ENCODE results near the gene COPS7B. TPM values are rescaled to one million over a fixed set of nuclear protein-coding genes. Genes with fewer than 3 reads are reported as not detected.

The COPS7B gene
- total RNA-seq, 1 donor from 2014 or later: 61.1 TPM

- Mint-ChIP-seq H3K4me1 (ENCODE audit: low read depth) (no peaks in the 10 kb centered on the region), H3K4me3 (no peak overlapping the region), H3K27ac (no peak overlapping the region), H3K27me3 (ENCODE audit: insufficient read depth) (no peaks in the 10 kb centered on the region), H3K9me3 (no peaks in the 10 kb centered on the region), H3K36me3 (ENCODE audit: low read depth) (peaks cover 23% of the 10 kb centered on the region)
- intact Hi-C loops (cut with micrococcal nuclease): no loop called here
- no peak for DNase-seq (ENCODE audit: low spot score)
These were observed 14.3 kb downstream of the COPS7B start for GRCh38 chr2:231800493-231801091.

GRCh38 chr2:231803501-231804138 lies 17.4 kb downstream of the COPS7B start:
- H3K9me3 Mint-ChIP-seq: no peaks in the 10 kb centered on the region
- no peaks in the 10 kb centered on the region for H3K4me1 Mint-ChIP-seq (ENCODE audit: low read depth)
- DNase-seq (ENCODE audit: low spot score): no peak
- no peak overlapping the region for H3K27ac Mint-ChIP-seq
- intact Hi-C loops (cut with micrococcal nuclease): no loop called here
- peaks cover 14% of the 10 kb centered on the region for H3K36me3 Mint-ChIP-seq (ENCODE audit: low read depth)
- H3K27me3 Mint-ChIP-seq (ENCODE audit: insufficient read depth): no peaks in the 10 kb centered on the region
- no peak overlapping the region for H3K4me3 Mint-ChIP-seq

DNA sequence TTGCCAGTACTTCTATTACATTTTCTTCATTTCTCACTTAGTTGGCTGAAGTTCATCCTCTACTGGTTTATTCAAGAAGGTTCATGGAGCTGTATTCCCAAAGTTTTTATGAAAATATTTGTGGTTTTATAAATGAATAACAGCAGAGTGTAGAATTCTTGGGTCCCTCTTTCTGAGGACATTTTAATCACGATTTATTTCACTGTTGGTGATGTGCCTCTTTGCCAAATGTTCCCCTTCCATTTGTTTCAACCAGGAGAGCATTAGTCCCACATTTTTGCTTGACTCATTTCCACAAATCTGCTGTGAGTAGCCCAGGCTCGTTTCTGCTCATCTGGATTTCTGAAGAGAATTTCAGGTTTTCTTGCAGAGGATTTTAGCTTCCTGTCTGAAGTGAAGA lies 20.8 kb downstream of the COPS7B start:
- no peak overlapping the region for H3K4me3 Mint-ChIP-seq
- peaks cover 9% of the 10 kb centered on the region for H3K36me3 Mint-ChIP-seq (ENCODE audit: low read depth)
- no peak overlapping the region for H3K27ac Mint-ChIP-seq
- H3K9me3 Mint-ChIP-seq: no peaks in the 10 kb centered on the region
- no peaks in the 10 kb centered on the region for H3K27me3 Mint-ChIP-seq (ENCODE audit: insufficient read depth)
- intact Hi-C loops (cut with micrococcal nuclease): no loop called here
- DNase-seq (ENCODE audit: low spot score): no peak
- H3K4me1 Mint-ChIP-seq (ENCODE audit: low read depth): no peaks in the 10 kb centered on the region

GRCh38 chr2:231810905-231811304 lies 24.7 kb downstream of the COPS7B start:
- Mint-ChIP-seq H3K4me1 (ENCODE audit: low read depth) (no peaks in the 10 kb centered on the region), H3K4me3 (no peak overlapping the region), H3K27me3 (ENCODE audit: insufficient read depth) (no peaks in the 10 kb centered on the region), H3K36me3 (ENCODE audit: low read depth) (peaks cover 19% of the 10 kb centered on the region), H3K27ac (no peak overlapping the region), H3K9me3 (no peaks in the 10 kb centered on the region)
- intact Hi-C loops (cut with micrococcal nuclease): no loop called here
- no peak for DNase-seq (ENCODE audit: low spot score)

DNA sequence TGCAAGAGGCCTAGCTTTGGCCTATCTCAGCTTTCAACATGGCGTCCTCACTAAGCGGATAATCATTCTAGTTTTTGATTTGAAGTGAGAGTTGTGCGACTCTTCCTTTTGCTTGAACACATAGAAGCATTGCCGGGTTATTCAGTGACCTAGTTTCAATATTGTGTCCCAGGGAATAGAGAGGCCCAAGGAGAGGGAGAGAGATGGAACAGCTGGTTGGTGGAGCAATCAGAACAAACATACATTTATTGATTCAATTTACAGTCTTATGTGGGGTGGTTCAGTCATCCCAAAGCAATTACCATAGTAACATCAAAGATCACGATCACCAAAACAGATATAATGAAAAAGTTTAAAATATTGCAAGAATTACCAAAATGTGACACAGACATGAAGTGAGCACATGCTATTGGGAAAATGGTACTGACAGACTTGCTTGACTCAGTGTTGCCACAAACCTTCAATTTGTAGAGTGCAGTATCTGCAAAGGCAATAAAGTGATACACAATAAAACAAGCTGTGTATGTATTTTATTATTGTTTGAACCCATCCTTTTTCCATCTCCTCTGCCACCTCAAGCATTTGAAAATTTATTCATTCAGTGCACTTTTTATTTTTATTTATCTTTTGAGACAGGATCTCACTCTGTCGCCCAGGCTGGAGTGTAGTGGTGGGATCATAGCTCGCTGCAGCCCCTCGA lies 30.2 kb downstream of the COPS7B start:
- intact Hi-C loops (cut with micrococcal nuclease): no loop called here
- no peak for DNase-seq (ENCODE audit: low spot score)
- no peaks in the 10 kb centered on the region for H3K9me3 Mint-ChIP-seq
- H3K4me3 Mint-ChIP-seq: no peak overlapping the region
- no peak overlapping the region for H3K27ac Mint-ChIP-seq
- peaks cover 15% of the 10 kb centered on the region for H3K36me3 Mint-ChIP-seq (ENCODE audit: low read depth)
- H3K27me3 Mint-ChIP-seq (ENCODE audit: insufficient read depth): no peaks in the 10 kb centered on the region
- no peaks in the 10 kb centered on the region for H3K4me1 Mint-ChIP-seq (ENCODE audit: low read depth)

GRCh38 chr2:231819447-231820042 lies 33.3 kb downstream of the COPS7B start:
- DNase-seq (ENCODE audit: low spot score): no peak
- H3K27ac Mint-ChIP-seq: no peak overlapping the region
- H3K9me3 Mint-ChIP-seq: peaks cover 8% of the 10 kb centered on the region
- intact Hi-C loops (cut with micrococcal nuclease): no loop called here
- no peaks in the 10 kb centered on the region for H3K27me3 Mint-ChIP-seq (ENCODE audit: insufficient read depth)
- no peak overlapping the region for H3K4me3 Mint-ChIP-seq
- no peaks in the 10 kb centered on the region for H3K4me1 Mint-ChIP-seq (ENCODE audit: low read depth)
- no peaks in the 10 kb centered on the region for H3K36me3 Mint-ChIP-seq (ENCODE audit: low read depth)

GRCh38 chr2:231820786-231821303 lies 34.6 kb downstream of the COPS7B start:
- H3K27me3 Mint-ChIP-seq (ENCODE audit: insufficient read depth): no peaks in the 10 kb centered on the region
- no peaks in the 10 kb centered on the region for H3K36me3 Mint-ChIP-seq (ENCODE audit: low read depth)
- no peak for DNase-seq (ENCODE audit: low spot score)
- no peak overlapping the region for H3K27ac Mint-ChIP-seq
- intact Hi-C loops (cut with micrococcal nuclease): no loop called here
- H3K4me3 Mint-ChIP-seq: no peak overlapping the region
- H3K4me1 Mint-ChIP-seq (ENCODE audit: low read depth): no peaks in the 10 kb centered on the region
- H3K9me3 Mint-ChIP-seq: peaks cover 12% of the 10 kb centered on the region

GRCh38 chr2:231821908-231822307 lies 35.7 kb downstream of the COPS7B start:
- H3K4me3 Mint-ChIP-seq: no peak overlapping the region
- no peak overlapping the region for H3K27ac Mint-ChIP-seq
- no peaks in the 10 kb centered on the region for H3K36me3 Mint-ChIP-seq (ENCODE audit: low read depth)
- intact Hi-C loops (cut with micrococcal nuclease): no loop called here
- peaks cover 12% of the 10 kb centered on the region for H3K9me3 Mint-ChIP-seq
- no peak for DNase-seq (ENCODE audit: low spot score)
- H3K4me1 Mint-ChIP-seq (ENCODE audit: low read depth): no peaks in the 10 kb centered on the region
- no peaks in the 10 kb centered on the region for H3K27me3 Mint-ChIP-seq (ENCODE audit: insufficient read depth)

- Mint-ChIP-seq H3K27ac (no peak overlapping the region), H3K4me3 (no peak overlapping the region), H3K9me3 (peaks cover 8% of the 10 kb centered on the region), H3K4me1 (ENCODE audit: low read depth) (no peaks in the 10 kb centered on the region), H3K27me3 (ENCODE audit: insufficient read depth) (peaks cover 1% of the 10 kb centered on the region), H3K36me3 (ENCODE audit: low read depth) (no peaks in the 10 kb centered on the region)
- no peak for DNase-seq (ENCODE audit: low spot score)
- intact Hi-C loops (cut with micrococcal nuclease): loop anchor here (2.0 kb wide), 1 partner anchor 474 kb away; no protein-coding TSS in a partner anchor
These were observed 66.9 kb downstream of the COPS7B start for GRCh38 chr2:231853105-231853504.

DNA sequence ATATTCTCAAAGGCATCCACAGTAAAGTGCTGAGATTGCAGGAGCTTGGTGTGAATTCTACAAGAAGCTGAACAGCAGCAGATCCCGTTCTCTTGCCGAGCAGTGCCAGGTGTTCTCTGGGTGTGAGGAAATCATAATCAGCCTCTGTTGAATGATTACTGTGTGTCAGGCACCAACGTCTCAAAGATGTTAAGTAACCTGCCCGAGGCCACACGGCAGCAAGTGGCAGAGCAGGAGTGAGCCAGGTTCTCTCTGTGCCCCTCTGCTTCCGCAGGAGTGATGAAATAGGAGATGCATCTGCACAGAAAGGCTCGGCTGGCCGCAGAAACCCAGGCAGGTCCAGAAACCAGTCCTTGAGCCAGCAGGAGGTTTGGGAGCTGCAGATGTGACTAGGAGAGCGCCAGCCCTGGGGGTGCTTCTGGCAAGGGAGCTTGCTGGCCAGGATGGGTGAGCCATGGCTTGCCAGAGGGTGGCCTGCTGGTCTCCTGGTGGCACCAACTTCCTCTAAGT lies 68.4 kb downstream of the COPS7B start:
- intact Hi-C loops (cut with micrococcal nuclease): no loop called here
- Mint-ChIP-seq H3K4me1 (ENCODE audit: low read depth) (no peaks in the 10 kb centered on the region), H3K9me3 (no peaks in the 10 kb centered on the region), H3K27me3 (ENCODE audit: insufficient read depth) (peaks cover 1% of the 10 kb centered on the region), H3K27ac (no peak overlapping the region), H3K36me3 (ENCODE audit: low read depth) (no peaks in the 10 kb centered on the region), H3K4me3 (no peak overlapping the region)
- no peak for DNase-seq (ENCODE audit: low spot score)

GRCh38 chr2:231856959-231857358 lies 70.7 kb downstream of the COPS7B start:
- no peaks in the 10 kb centered on the region for H3K9me3 Mint-ChIP-seq
- no peaks in the 10 kb centered on the region for H3K4me1 Mint-ChIP-seq (ENCODE audit: low read depth)
- H3K4me3 Mint-ChIP-seq: no peak overlapping the region
- peaks cover 1% of the 10 kb centered on the region for H3K27me3 Mint-ChIP-seq (ENCODE audit: insufficient read depth)
- H3K27ac Mint-ChIP-seq: no peak overlapping the region
- intact Hi-C loops (cut with micrococcal nuclease): no loop called here
- DNase-seq (ENCODE audit: low spot score): no peak
- no peaks in the 10 kb centered on the region for H3K36me3 Mint-ChIP-seq (ENCODE audit: low read depth)

Data from activated T-helper 1 cell treated with anti-CD3 and anti-CD28 coated beads, Interleukin-12 subunit alpha, Interleukin-12 subunit beta, Interleukin-2, Interleukin-4 antibody, amounts not matched to agents 30 ng/mL and 10 ng/mL and 1 ng/mL, durations not matched to agents 14 hours and 24 hours and 36 hours (primary cell).